OCI-LY3 (cell line): Measurements from ENCODE around the gene FRMPD4.

Experiments
- H2AFZ ChIP-seq: fragments of 200-600, 300-600 bp; shearing (Covaris generic); 2 replicates; pipeline ENCODE4 v1.6.0; 2014; ENCODE audit warnings: antibody characterized with exemption, low read depth, low read length
- H3K27ac ChIP-seq: fragments of 200-600, 300-600 bp; sonication (generic); 2 replicates; pipeline ENCODE4 v1.5.1; 2014; ENCODE audit warnings: mild to moderate bottlenecking, low read length, moderate library complexity, mixed read lengths
- H3K27me3 ChIP-seq: fragments of 200-600, 300-600 bp; sonication (generic); 2 replicates; pipeline ENCODE4 v1.6.1; 2014; ENCODE audit warnings: low read depth, low read length, mixed read lengths
- H3K36me3 ChIP-seq: fragments of 200-600, 300-600 bp; sonication (generic); replicated peaks from 2 replicates; pipeline ENCODE3; 2014; ENCODE audit warnings: low read depth, low read length, mixed read lengths
- H3K4me1 ChIP-seq: fragments of 300-600, 200-600 bp; sonication (generic); 2 replicates; pipeline ENCODE4 v1.6.1; 2014; ENCODE audit warnings: low read length, mixed read lengths
- H3K4me2 ChIP-seq: fragments of 200-600, 300-600 bp; sonication (generic); 2 replicates; pipeline ENCODE4 v1.6.1; 2014; ENCODE audit warnings: low read length, mixed read lengths
- H3K4me3 ChIP-seq: fragments of 300-600, 200-600 bp; sonication (generic); 2 replicates; pipeline ENCODE4 v1.5.1; 2014; ENCODE audit warnings: antibody characterized with exemption, mild to moderate bottlenecking, low read length, moderate library complexity
- H3K79me2 ChIP-seq: fragments of 300-600, 200-600 bp; shearing (Covaris generic); 2 replicates; pipeline ENCODE4 v1.6.1; 2014; ENCODE audit warnings: mild to moderate bottlenecking, low read length, mixed read lengths
- H3K9ac ChIP-seq: fragments of 300-600, 200-600 bp; shearing (Covaris generic); 2 replicates; pipeline ENCODE4 v1.6.0; 2014; ENCODE audit warnings: mild to moderate bottlenecking, low read length, moderate library complexity
- H3K9me3 ChIP-seq: fragments of 200-600, 300-600 bp; shearing (Covaris generic); 2 replicates; pipeline ENCODE4 v1.6.1; 2014; ENCODE audit warnings: low read length, mixed read lengths; ENCODE audit not compliant: insufficient read depth
- H4K20me1 ChIP-seq: fragments of 200-600, 300-600 bp; sonication (generic); 2 replicates; pipeline ENCODE4 v1.6.1; 2016; ENCODE audit warnings: low read length, mixed read lengths; ENCODE audit not compliant: insufficient read depth
- EZH2phosphoT487 ChIP-seq: fragments of 200-600 bp; shearing (Covaris generic); IDR thresholded peaks from 2 replicates; pipeline ENCODE4 v1.6.1; 2018; ENCODE audit warnings: antibody characterized with exemption, mixed run types, low read depth
- TF ChIP-seq, protein P1 (sequence below): fragments of 200-600, 300-600 bp; sonication (generic); IDR thresholded peaks from 2 replicates; pipeline ENCODE4 v1.5.1; 2014; ENCODE audit warnings: antibody characterized with exemption, low read length, low read depth

FRMPD4 gene

DNA sequence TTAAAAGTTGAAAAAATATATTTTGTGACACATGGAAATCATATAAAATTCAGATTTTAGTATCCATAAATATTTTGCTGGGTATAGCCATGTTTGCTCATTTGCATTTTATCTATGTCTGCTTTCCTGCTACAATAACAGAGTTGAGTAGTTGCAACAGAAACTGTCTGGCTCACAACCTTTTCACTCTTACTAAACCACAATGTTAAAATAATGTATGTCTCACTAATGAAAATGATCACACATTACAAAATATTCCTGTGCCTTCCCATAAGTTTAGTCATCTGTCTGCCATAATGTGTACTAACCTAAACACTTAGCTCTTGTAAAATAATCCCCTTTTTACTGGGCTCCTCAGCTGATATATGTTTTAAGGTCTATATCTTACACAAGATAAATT is 479.0 kb downstream of the FRMPD4 start:
- no peak overlapping the region for H3K9ac ChIP-seq
- no peak overlapping the region for H3K4me2 ChIP-seq
- H3K9me3 ChIP-seq, result no peaks in the 10 kb centered on the region
- H2AFZ ChIP-seq, result no peak overlapping the region
- no peaks in the 10 kb centered on the region for H3K36me3 ChIP-seq
- TF ChIP-seq EZH2phosphoT487, result no peak
- TF ChIP-seq, protein P1, sequence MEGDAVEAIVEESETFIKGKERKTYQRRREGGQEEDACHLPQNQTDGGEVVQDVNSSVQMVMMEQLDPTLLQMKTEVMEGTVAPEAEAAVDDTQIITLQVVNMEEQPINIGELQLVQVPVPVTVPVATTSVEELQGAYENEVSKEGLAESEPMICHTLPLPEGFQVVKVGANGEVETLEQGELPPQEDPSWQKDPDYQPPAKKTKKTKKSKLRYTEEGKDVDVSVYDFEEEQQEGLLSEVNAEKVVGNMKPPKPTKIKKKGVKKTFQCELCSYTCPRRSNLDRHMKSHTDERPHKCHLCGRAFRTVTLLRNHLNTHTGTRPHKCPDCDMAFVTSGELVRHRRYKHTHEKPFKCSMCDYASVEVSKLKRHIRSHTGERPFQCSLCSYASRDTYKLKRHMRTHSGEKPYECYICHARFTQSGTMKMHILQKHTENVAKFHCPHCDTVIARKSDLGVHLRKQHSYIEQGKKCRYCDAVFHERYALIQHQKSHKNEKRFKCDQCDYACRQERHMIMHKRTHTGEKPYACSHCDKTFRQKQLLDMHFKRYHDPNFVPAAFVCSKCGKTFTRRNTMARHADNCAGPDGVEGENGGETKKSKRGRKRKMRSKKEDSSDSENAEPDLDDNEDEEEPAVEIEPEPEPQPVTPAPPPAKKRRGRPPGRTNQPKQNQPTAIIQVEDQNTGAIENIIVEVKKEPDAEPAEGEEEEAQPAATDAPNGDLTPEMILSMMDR, result no peak
- H3K4me1 ChIP-seq, result peaks cover 17% of the 10 kb centered on the region
- no peak overlapping the region for H3K4me3 ChIP-seq
- no peaks in the 10 kb centered on the region for H4K20me1 ChIP-seq
- no peaks in the 10 kb centered on the region for H3K27me3 ChIP-seq
- H3K79me2 ChIP-seq, result no peaks in the 10 kb centered on the region
- no peak overlapping the region for H3K27ac ChIP-seq

DNA sequence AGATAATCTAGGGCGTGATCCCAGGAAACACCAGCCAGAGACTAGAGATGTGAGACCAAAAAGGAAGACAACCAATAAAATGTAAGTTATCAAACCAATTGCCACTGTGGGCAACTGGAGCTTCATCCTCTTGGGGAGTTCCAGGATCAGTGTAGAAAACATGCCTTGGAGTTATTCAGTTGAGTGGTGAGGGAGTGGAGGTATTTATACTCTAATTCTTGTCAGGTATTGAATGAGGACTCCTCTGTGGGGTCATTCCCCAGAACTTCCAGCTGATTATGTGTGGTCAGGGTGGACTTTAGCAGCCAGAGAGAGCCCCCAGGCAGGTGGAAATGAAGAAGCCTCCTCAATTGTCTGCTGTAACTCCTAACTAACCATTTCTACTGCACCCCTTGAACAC is 509.0 kb downstream of the FRMPD4 start:
- no peak for TF ChIP-seq EZH2phosphoT487
- TF ChIP-seq, protein P1, result no peak
- no peaks in the 10 kb centered on the region for H3K79me2 ChIP-seq
- H3K9ac ChIP-seq, result no peak overlapping the region
- no peak overlapping the region for H3K4me2 ChIP-seq
- no peaks in the 10 kb centered on the region for H4K20me1 ChIP-seq
- H3K4me1 ChIP-seq, result no peaks in the 10 kb centered on the region
- no peaks in the 10 kb centered on the region for H3K36me3 ChIP-seq
- no peak overlapping the region for H2AFZ ChIP-seq
- no peaks in the 10 kb centered on the region for H3K9me3 ChIP-seq
- no peaks in the 10 kb centered on the region for H3K27me3 ChIP-seq
- no peak overlapping the region for H3K27ac ChIP-seq
- no peak overlapping the region for H3K4me3 ChIP-seq

DNA sequence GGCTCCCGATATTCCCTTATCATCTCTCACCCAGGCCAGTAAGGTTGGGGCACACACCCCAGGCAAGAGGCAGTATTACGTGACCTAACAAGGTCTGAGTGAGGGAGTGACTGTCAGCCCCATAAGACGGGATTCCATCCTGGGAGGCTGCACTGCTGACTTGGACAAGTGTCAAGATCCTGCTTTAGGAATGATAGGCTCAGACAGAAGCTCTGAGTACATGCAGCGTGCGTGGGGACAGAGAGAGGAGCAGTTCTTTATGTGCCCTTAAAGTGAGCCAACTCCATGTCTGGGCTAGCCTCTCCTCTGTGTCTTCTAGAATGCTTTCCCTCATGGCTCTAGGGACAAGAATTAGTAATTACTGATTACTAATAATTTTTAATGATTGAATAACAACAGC is 510.7 kb downstream of the FRMPD4 start:
- TF ChIP-seq EZH2phosphoT487, result no peak
- TF ChIP-seq, protein P1, result no peak
- H4K20me1 ChIP-seq, result no peaks in the 10 kb centered on the region
- H3K36me3 ChIP-seq, result no peaks in the 10 kb centered on the region
- H3K9me3 ChIP-seq, result no peaks in the 10 kb centered on the region
- no peak overlapping the region for H2AFZ ChIP-seq
- no peak overlapping the region for H3K27ac ChIP-seq
- H3K4me1 ChIP-seq, result no peaks in the 10 kb centered on the region
- H3K27me3 ChIP-seq, result no peaks in the 10 kb centered on the region
- H3K4me2 ChIP-seq, result no peak overlapping the region
- H3K9ac ChIP-seq, result no peak overlapping the region
- H3K79me2 ChIP-seq, result no peaks in the 10 kb centered on the region
- no peak overlapping the region for H3K4me3 ChIP-seq

DNA sequence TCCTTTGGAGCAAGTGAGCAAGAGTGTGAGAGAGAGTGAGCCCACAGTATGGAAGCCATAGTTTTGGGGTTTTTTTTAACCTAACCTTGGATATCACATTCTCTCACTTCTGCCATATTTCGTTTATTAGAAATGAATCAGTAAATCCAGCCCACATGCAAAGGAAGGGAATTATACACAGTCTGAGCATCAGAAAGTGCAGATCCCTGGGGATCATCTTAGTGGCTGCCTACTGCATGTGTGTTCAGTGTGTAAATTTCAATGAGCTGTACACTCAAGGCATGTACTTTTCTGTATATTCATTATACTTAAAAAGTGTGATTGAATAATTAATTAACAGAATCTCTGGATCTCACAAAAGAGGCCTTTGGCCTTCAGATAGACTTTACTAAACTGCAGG is 519.2 kb downstream of the FRMPD4 start:
- H3K79me2 ChIP-seq, result no peaks in the 10 kb centered on the region
- no peak overlapping the region for H2AFZ ChIP-seq
- TF ChIP-seq, protein P1, result no peak
- TF ChIP-seq EZH2phosphoT487, result no peak
- H3K36me3 ChIP-seq, result no peaks in the 10 kb centered on the region
- H3K27ac ChIP-seq, result no peak overlapping the region
- H3K4me1 ChIP-seq, result peaks cover 5% of the 10 kb centered on the region
- H3K4me2 ChIP-seq, result no peak overlapping the region
- no peak overlapping the region for H3K4me3 ChIP-seq
- no peaks in the 10 kb centered on the region for H3K27me3 ChIP-seq
- H3K9me3 ChIP-seq, result no peaks in the 10 kb centered on the region
- no peaks in the 10 kb centered on the region for H4K20me1 ChIP-seq
- H3K9ac ChIP-seq, result no peak overlapping the region
